ENCODE results near the gene UCN.

DNA sequence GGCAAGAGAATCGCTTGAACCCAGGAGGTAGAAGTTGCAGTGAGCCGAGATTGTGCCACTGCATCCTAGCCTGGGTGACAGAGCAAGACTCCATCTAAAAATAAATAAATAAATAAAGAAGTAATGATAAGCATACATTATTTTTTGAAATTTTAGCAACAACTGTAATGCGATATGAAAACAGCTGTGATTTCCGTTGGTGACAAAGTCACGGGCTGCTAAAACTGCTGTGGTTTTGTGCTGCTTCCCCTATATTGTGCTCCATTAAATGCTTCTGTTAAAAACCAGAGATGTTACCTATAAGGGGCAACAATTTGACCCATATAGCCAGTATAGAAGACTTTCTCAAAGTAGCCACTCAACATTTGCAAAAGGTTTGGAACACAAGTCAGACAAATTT lies 17.7 kb downstream of the UCN start:
- TF ChIP-seq, protein P1, sequence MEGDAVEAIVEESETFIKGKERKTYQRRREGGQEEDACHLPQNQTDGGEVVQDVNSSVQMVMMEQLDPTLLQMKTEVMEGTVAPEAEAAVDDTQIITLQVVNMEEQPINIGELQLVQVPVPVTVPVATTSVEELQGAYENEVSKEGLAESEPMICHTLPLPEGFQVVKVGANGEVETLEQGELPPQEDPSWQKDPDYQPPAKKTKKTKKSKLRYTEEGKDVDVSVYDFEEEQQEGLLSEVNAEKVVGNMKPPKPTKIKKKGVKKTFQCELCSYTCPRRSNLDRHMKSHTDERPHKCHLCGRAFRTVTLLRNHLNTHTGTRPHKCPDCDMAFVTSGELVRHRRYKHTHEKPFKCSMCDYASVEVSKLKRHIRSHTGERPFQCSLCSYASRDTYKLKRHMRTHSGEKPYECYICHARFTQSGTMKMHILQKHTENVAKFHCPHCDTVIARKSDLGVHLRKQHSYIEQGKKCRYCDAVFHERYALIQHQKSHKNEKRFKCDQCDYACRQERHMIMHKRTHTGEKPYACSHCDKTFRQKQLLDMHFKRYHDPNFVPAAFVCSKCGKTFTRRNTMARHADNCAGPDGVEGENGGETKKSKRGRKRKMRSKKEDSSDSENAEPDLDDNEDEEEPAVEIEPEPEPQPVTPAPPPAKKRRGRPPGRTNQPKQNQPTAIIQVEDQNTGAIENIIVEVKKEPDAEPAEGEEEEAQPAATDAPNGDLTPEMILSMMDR (IDR thresholded peaks at IDR 0.05; ENCODE audit: poor library complexity): no peak
- TF ChIP-seq EZH2 (IDR thresholded peaks at IDR 0.05; ENCODE audit: borderline replicate concordance): no peak
- TF ChIP-seq EZH2phosphoT487 (IDR thresholded peaks at IDR 0.05; ENCODE audit: low read depth, severe bottlenecking, unreplicated experiment): no peak

Data from hepatocyte (in vitro differentiated cells).